Smooth muscle cell of the brain vasculature (primary cell): ENCODE results near the gene TMEM185B.
"Not testable (repeated sequence)": the region's sequence is repeated elsewhere in the genome, so short reads cannot be mapped to it uniquely, and the experiment has no call there.

Experiments used
- DNase-seq: peaks from one replicate; pipeline ENCODE4 v3.0.0-alpha.2; 2012; ENCODE audit warnings: low read depth, low spot score

TMEM185B gene

GRCh38 chr2:120223034-120223912 is at the start of gene TMEM185B:
Gene TMEM185B (minus strand): TSS chr2:120223400. CDS start chr2:120222976, 424 bp downstream.
- DNase-seq, result no peak

GRCh38 chr2:120271711-120272379 is 48.6 kb upstream of the TMEM185B start:
- no peak for DNase-seq

- DNase-seq, result no peak
These were observed 46.6 kb upstream of the TMEM185B start for GRCh38 chr2:120269816-120270215.

- DNase-seq, result no peak
These were observed 46.0 kb upstream of the TMEM185B start for GRCh38 chr2:120269076-120269744.

GRCh38 chr2:120267348-120267747 is 44.1 kb upstream of the TMEM185B start:
- no peak for DNase-seq

- DNase-seq, result no peak
These were observed 41.8 kb upstream of the TMEM185B start for GRCh38 chr2:120265006-120265405.

DNA sequence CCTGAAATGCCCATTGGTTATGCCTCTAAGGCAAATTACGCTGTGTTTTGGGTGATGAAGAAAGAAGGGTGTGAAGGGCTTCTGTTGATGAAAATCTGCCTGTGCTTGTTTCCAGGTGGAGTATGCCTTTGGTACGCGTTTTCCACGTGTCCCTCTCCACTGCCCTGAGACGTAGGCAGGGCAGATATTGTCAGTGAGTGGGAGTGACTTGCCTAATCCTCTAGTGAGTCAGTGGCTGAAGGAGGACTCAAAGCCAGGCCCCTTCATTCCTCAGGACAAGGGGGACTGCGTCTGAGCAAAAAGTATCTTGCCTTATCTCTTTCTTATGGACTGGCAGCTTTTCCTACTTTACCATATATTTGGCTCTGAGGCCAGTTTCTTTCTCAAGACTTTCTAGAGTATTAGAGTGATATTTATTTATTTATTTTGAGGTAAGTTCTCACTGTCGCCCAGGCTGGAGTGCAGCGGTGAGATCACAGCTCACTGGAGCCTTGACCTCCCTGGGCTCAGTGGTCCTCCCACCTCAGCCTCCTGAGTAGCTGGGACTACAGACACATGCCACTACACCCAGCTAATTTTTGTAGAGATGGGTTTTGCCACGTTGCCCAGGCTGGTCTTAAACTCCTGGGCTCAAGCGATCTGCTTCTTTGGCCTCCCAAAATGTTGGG is 39.7 kb upstream of the TMEM185B start:
- no peak for DNase-seq

GRCh38 chr2:120262150-120262549 is 39.0 kb upstream of the TMEM185B start:
- no peak for DNase-seq

GRCh38 chr2:120261387-120262006 is 38.3 kb upstream of the TMEM185B start:
- DNase-seq, result no peak

DNA sequence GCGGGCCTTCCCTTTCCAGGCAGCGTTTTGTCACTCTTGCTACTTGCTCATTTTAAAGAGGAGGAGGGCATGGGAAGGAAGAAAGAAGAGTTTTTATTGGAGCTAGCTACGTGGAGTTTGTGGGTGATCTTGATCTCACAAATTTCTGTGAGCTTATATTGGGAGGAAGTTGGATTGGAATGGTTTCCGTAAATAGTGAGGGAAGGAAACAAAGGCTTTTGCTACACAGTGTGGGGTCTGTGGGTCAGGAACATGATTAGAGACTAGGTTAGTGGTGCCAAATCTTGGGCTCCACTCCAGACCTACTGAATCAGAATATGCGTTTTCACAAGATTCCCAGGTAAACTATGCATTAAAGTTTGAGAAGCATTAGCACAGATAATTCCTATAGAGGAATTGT is 37.5 kb upstream of the TMEM185B start:
- no peak for DNase-seq

GRCh38 chr2:120259939-120260338 is 36.7 kb upstream of the TMEM185B start:
- DNase-seq, result not testable (repeated sequence)

DNA sequence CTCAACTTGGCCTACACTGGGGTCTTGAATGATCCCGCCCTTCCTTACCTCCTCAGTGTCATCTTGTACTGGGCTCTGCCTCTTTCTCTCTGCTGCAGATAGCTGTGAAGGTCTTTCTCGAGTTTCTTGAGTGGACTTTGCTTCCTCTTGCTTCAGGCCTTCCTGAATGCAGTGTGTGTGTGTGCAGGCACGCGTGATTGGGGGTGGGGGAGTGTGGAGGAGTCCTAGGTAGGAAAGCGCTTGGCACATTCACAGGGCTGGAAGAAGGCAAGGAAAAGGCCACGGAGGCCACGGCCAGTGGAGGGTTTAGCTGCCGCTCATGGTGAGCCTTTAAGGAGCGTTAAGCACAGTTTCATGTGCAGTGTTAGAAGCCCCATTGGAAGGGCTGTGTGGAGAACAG is 35.0 kb upstream of the TMEM185B start:
- no peak for DNase-seq

- DNase-seq, result no peak
These were observed 34.3 kb upstream of the TMEM185B start for GRCh38 chr2:120257522-120257921.

DNA sequence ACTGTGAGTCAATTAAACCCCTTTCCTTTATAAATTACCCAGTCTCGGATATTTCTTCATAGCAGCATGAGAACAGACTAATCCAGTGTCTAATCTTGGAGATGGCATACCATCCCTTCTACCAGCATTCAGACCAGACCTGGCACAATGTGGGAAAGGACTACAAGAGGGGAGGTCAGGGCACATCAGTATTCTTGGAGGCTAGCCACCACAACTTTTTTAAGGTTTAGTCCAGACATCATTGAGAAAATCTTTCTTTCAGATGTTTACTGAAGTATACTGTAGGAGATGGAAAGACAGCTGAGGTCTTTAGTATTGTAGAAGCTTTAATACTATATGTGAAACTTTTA is 33.4 kb upstream of the TMEM185B start:
- DNase-seq, result no peak

DNA sequence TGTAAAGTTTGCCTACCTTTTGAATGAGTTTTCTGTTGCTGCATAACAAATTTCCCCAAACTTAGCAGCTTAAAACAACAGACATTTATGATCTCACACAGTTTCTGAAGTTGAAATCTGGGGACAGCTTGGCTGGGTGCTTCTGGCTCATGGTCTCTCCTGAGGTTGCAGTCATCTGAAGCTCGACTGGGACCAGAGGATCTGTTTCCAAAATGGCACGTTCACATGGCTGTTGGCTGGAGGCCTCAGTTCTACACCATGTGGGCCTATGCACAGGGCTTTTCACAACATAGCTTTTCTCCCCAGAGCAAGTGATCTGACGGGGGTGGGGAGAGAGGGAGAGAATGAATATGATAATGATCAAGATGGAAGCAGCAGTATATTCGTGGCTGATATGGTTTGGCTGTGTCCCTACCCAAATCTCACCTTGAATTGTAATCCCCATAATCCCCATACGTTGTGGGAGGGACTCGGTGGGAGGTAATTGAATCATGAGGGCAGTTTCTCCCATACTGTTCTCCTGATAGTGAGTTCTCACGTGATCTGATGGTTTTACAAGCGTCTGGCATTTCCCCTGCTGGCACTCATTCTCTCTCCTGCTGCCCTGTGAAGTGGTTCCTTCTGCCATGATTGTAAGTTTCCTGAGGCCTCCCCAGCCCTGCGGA is 32.9 kb upstream of the TMEM185B start:
- DNase-seq, result no peak

- no peak for DNase-seq
These were observed 31.9 kb upstream of the TMEM185B start for GRCh38 chr2:120255071-120255470.

DNA sequence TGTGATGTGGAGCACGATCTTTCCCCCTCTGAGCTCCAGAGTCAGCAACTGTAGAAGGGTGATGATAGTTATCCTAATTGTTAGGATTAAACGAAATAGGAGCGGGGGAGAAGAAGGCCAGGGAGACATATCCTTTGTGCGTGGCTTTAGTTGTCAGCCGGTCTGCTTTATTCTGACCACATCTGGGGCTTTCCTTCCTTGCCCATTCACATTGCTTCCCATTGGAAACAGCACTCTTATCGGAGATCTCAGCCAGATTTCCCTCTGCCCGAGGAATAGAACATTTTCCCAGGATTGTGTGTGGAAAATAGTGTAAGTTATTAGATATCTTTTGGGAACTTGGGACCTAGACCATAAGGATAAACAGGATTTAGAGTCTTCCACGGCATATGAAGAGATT is 31.0 kb upstream of the TMEM185B start:
- DNase-seq, result no peak

- DNase-seq, result no peak
These were observed 30.1 kb upstream of the TMEM185B start for GRCh38 chr2:120253021-120253882.

DNA sequence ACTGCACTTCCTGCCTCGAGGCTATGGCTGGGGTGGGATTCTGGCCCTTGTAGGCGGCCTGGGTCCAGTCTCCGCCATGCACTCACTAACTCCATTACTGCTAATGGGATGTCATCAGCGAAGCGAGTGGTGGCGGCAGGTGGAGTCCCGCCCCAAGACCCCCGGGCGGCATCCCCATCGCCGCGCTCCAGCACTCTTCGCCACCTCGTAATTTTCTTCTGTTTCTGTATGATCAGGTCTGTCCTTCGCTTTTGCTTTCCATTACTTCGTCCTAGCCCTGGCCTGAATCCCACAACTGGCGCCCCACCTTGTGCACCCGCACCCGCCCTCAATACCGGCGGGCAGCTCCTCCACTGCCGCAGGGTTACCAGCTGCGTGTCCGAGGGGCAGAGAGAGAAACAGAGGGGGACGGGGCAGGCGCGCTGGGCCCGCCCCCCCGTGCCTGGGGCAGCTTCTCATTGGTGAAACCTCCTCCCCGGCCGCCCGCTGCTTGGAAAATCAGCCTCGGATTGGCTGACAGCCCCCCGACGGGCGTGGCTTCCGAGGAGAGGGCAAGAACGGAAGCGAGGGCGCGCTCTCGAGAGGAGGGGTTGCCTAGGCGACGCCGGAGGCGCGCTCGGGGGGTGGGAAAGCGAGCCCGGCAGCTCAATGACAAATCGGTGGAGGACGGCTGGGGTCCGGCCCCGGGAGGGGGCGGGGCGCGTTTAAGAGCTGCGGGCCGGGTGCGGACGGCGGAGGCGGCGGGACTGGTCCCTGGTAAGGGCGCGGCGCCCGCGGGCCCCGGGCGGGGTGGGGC is 29.2 kb upstream of the TMEM185B start, which contains the start of gene RALB:
TSS of gene RALB (plus strand) at position 628 of the 796 bp plus-strand sequence. CDS start 25,813 bp downstream, outside the sequence.
- peak; percentile 99 for DNase-seq
